HG03060 (cell line): ENCODE measurements around the gene BDKRB2.

ENCODE experiments used
- ATAC-seq: cut with Tn5 transposase; IDR thresholded peaks from one replicate; pipeline ENCODE4 v1.9.1; 2021; ENCODE audit warnings: low read depth, moderate number of reproducible peaks; ENCODE audit not compliant: unreplicated experiment

The BDKRB2 gene

GRCh38 chr14:96247031-96247430, 42.4 kb downstream of the BDKRB2 start:
- ATAC-seq: no peak

- no peak for ATAC-seq
Observed at GRCh38 chr14:96249029-96249428, 44.4 kb downstream of the BDKRB2 start.

- no peak for ATAC-seq
Observed at GRCh38 chr14:96250485-96250884, 45.8 kb downstream of the BDKRB2 start.

- no peak for ATAC-seq
Observed at GRCh38 chr14:96251656-96252155, 47.1 kb downstream of the BDKRB2 start.

GRCh38 chr14:96252323-96252998, 47.8 kb downstream of the BDKRB2 start:
- no peak for ATAC-seq

GRCh38 chr14:96252999-96253539, 48.4 kb downstream of the BDKRB2 start:
- ATAC-seq: no peak

- ATAC-seq: no peak
Observed at GRCh38 chr14:96254687-96255086, 50.0 kb downstream of the BDKRB2 start.

- no peak for ATAC-seq
Observed at GRCh38 chr14:96255501-96256366, 51.1 kb downstream of the BDKRB2 start, which contains the start of gene BDKRB1. TSS of gene BDKRB1 (plus strand) at chr14:96256210. CDS start at chr14:96263683, 7,473 bp downstream.

GRCh38 chr14:96256407-96256806, 51.8 kb downstream of the BDKRB2 start:
- no peak for ATAC-seq

- ATAC-seq: no peak
Observed at GRCh38 chr14:96257056-96257455, 52.4 kb downstream of the BDKRB2 start.

- no peak for ATAC-seq
Observed at GRCh38 chr14:96257900-96258299, 53.3 kb downstream of the BDKRB2 start.

GRCh38 chr14:96260341-96260821, 55.7 kb downstream of the BDKRB2 start:
- ATAC-seq: no peak

- no peak for ATAC-seq
Observed at GRCh38 chr14:96261053-96261452, 56.4 kb downstream of the BDKRB2 start.

- ATAC-seq: no peak
Observed at GRCh38 chr14:96261772-96262655, 57.4 kb downstream of the BDKRB2 start.

- ATAC-seq: no peak
Observed at GRCh38 chr14:96263347-96264199, 58.9 kb downstream of the BDKRB2 start.

GRCh38 chr14:96264200-96264553, 59.5 kb downstream of the BDKRB2 start:
- ATAC-seq: no peak

- ATAC-seq: no peak
Observed at GRCh38 chr14:96264853-96265252, 60.2 kb downstream of the BDKRB2 start.

GRCh38 chr14:96265383-96266095, 60.9 kb downstream of the BDKRB2 start:
- no peak for ATAC-seq

GRCh38 chr14:96267336-96267735, 62.7 kb downstream of the BDKRB2 start:
- no peak for ATAC-seq
